HG03045 (cell line): ENCODE results near the gene UBXN6.

Experiments
- ATAC-seq: cut with Tn5 transposase; IDR thresholded peaks from one replicate; pipeline ENCODE4 v1.9.1; 2021; ENCODE audit warnings: mild to moderate bottlenecking, moderate library complexity; ENCODE audit not compliant: unreplicated experiment

Gene UBXN6

DNA sequence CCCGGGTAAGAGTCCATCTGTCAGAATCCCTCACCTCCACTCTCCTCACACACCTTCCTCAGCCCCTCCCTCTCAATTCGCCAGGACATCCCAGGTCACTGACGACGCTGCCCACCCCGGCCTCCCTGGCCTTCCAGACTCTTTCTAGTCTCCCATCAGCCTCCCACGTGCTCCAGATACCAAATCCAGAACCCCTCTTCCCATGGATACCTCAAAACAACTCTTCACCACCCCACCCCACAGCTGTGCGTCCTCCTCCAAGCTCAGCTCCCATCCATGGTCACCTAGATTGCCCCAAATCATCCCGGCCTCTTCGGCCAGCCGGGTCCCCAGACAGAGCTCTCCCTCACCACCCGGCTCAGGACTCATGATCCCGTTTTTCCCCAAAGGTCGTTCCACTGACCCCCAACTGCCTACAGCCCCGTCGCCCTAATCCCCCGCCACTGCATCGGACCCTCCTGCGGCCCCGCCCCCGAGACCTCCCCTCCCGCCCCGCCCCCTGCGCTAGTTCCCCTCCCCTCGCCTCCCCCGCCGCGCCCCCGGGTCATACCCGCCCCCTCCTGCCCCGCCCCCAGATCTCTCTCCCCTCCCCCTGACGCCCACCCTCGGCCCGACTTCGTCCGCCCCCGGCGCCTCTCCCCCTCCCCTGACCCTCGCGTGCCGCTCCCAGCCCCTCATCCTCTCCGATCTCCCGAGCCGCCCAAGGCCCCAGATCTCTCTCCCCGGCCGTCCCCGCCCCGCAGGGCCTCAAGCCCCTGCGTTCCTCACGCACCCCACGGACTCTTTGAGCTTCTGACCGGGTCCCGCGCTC lies 546 bp downstream of the UBXN6 start:
- ATAC-seq: peak; percentile 23

GRCh38 chr19:4456476-4456842 lies 1.1 kb downstream of the UBXN6 start:
- ATAC-seq: no peak

GRCh38 chr19:4455719-4456475 lies 1.7 kb downstream of the UBXN6 start:
- no peak for ATAC-seq

- no peak for ATAC-seq
Measured at GRCh38 chr19:4454747-4455718, 2.6 kb downstream of the UBXN6 start.

DNA sequence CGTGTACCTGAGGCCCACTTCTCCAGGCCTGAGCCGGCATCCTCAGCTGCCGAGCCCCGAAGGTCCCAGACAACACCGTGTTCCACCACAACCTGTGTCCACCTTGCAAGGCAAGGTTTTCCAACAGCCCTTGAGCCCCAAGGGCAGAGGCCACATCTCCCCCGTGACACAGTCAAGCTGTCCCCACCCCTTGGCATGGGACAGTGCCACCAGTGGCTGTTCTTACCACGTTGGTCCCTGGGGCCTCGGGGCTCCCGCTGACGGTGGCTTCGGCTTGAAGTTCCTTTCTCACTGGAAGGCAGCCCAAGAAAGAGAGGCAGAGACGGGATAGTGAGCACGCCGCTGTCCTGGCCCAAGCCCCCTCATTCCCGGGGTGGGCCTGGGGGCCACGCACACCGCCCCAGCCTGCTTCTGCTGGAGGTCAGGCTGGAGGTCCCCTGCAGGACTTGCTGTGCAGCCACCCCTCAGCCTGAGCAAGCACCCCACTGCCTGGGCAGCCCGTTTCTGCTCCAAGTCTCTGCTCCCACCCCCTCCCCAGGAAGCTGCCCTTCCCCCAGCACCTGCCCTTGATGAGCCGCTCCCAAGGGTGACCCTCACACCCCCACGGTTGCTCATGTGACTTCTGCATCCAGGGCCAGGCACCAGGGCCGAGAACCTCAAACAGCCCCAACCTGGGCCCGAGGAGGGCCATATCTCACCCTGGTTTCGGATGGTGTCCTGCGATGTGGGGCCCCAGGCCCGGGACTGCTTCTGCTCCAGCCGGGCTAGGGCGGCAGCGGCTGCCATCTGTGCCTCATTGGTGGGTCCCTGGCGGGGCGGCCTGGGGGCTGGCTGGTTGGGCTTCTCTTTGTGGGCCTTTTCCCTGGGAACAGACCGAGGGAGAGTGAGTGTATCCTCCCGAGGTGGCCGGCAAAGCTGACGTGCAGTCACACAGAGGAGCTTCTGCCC lies 4.1 kb downstream of the UBXN6 start:
- no peak for ATAC-seq

- ATAC-seq: no peak
Measured at GRCh38 chr19:4452230-4452990, 5.2 kb downstream of the UBXN6 start.

- no peak for ATAC-seq
Measured at GRCh38 chr19:4449639-4450028, 8.0 kb downstream of the UBXN6 start.

DNA sequence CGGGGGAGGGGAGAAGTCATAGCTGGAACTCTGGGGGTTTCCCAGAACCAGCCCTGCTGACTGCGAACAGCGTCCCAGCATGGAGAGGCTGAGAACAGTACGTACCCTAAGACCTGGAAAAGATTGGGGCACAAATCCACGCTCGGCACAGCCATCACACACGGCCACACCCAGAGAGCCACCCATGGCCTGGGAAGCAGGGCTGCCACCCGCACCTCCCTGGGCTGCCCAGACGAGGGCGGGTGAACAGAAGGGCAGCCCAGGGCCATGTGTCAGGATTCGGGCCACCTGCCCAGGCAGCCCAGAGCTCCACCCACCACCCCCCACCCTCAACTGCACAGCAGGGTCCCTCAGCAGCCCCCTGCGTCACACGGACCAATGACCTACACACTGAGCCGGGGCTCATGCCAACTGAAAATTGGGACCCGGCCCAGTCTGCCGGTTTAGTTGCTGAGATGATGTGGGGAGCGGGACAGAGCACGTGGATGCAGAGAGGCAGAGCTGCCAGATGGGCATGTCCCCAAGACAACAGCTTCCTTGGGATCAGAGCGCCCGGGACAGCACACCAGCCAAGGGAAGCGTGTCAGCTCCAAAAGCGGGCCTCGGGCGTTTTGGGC lies 8.5 kb downstream of the UBXN6 start:
- no peak for ATAC-seq

GRCh38 chr19:4448147-4448985 lies 9.2 kb downstream of the UBXN6 start:
- ATAC-seq: no peak

- ATAC-seq: no peak
Measured at GRCh38 chr19:4447327-4448146, 10.1 kb downstream of the UBXN6 start.

GRCh38 chr19:4446704-4447200 lies 10.8 kb downstream of the UBXN6 start:
- no peak for ATAC-seq

DNA sequence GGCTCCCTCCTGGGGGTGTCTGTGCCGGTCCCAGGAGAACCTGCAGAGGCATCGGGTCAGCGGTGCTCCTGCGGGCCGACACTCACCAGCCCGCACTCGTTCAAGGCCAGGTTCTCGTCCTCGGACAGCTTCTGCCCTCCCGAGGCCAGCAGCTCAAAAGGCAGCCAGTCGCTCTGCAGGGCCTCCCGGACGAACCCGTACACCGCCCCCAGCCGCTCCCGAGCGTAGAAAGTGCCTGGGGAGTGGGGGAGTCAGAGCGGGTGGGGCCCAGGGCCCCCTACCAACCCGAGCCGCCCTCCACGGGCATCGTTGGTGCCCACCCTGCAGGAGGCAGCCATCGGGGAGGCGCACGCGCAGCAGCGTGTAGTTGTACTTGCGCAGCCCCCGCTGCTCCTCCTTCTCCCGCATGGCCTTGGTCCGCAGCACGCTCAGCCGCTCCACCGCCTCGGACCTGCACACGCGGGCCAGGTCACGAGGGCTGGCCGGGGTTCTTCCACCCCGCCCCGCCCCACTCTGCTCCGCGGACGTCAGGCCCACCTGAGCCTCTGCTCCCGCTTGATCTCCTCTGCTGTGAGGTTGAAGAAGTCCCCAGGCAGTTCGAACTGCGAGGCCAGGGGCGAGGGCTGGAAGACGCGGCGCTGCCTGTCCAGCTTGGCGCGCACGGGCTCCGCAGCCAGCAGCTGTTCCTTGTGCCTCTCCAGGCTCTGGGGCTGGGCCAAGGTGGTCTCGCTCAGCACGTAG lies 11.5 kb downstream of the UBXN6 start:
- no peak for ATAC-seq

DNA sequence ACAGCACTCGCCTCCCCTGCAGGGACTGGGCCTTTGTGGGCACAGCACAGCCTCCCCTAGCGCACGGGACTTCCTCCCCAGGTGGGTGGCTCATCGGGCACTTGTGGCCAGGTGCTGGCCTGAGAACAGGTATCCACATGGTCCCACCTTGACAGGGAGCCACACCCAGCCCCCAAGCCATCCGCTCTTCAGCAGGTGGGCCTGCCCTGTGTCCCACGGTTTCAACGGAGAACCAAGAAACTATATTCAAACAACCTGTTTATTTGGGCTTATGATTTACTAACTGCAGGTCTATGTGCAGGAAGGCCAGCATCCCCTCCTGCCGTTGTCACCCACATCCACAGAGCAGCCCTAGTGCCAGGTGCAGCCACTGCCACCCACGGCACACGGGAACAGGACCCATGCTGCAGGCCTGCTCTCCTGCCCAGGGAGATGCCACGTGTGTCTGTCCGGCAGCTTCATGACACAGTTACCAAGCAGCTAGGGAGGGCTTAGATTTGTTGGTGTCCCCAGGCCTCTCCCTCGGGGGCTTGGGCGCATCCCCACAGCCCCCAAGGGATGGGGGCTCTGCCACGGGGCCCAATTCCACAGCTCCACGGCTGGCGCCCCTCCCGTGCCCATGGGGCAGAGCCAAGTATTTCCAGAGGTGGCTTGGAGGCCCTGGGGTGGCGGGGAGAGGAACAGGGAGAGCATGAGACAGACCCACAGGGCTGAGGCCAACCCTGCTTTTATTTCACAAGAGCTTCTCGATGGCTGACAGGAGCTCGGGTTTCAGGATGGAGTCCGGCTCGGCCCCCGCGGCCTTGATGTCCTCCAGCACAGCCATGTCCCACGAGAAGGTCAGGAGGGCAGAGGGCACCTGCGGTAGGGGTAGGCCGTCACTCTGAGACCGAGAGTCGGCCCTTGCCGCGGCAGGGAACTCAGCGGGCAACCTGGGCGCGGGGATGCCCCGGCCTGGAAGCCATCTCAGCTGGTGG lies 12.5 kb downstream of the UBXN6 start:
- ATAC-seq: no peak

GRCh38 chr19:4443966-4444764 lies 13.4 kb downstream of the UBXN6 start:
- no peak for ATAC-seq
